Panc1 (cell line): ENCODE results near the gene TIMM22. TPM values are rescaled to one million over a fixed set of nuclear protein-coding genes. Genes with fewer than 3 reads are reported as not detected.

ENCODE experiments used
- ATAC-seq: fragments of 200-7000 bp; cut with Tn5 transposase; 2 replicates; pipeline ENCODE4 v1.9.1; 2020; ENCODE audit warnings: mild to moderate bottlenecking, moderate library complexity
- BruUV-seq: library from RNA; stranded (reverse); fragments of 400-500 nt; replicated peaks from 2 replicates; lab custom pipeline; 2021; lab: Mats Ljungman, UMichigan
- CTCF ChIA-PET: fragments of 300-600 bp; sonication (Branson Sonifier 250); formaldehyde crosslinking; loops from one replicate; lab custom pipeline; 2022; ENCODE audit warnings: antibody characterized with exemption; lab: Charles Lee
- POLR2A ChIA-PET: fragments of 300-600 bp; sonication (Branson Sonifier 250); formaldehyde crosslinking; loops from one replicate; lab custom pipeline; 2022; ENCODE audit warnings: antibody characterized with exemption; lab: Charles Lee
- DNase-seq: peaks from one replicate; pipeline ENCODE4 v3.0.0-alpha.2; 2010; ENCODE audit warnings: low read depth, low spot score
- H3K27ac ChIP-seq: 2 replicates; pipeline ENCODE4 v1.5.1; 2011; ENCODE audit warnings: mild to moderate bottlenecking, low read length, inconsistent platforms
- H3K27me3 ChIP-seq: fragments of 200-500 bp; sonication (Bioruptor generic); 2 replicates; pipeline ENCODE4 v1.6.0; 2014; ENCODE audit warnings: low read length, inconsistent platforms; ENCODE audit not compliant: control insufficient read depth, insufficient read depth
- H3K36me3 ChIP-seq: fragments of 200-500 bp; sonication (Bioruptor generic); 2 replicates; pipeline ENCODE4 v1.5.1; 2014; ENCODE audit warnings: inconsistent platforms, mild to moderate bottlenecking, low read length, moderate library complexity; ENCODE audit not compliant: control insufficient read depth, insufficient read depth
- H3K4me1 ChIP-seq: 2 replicates; pipeline ENCODE4 v1.5.1; 2011; ENCODE audit warnings: inconsistent platforms, mild to moderate bottlenecking, low read length, moderate library complexity; ENCODE audit not compliant: control insufficient read depth, insufficient read depth
- H3K4me3 ChIP-seq, 2 experiments: 2 replicates each; pipeline ENCODE4 v1.5.1; 2011 to 2012; ENCODE audit warnings: low read depth in 2 of 2, low read length in 2 of 2, mild to moderate bottlenecking in 2 of 2, inconsistent platforms in 1 of 2, moderate library complexity in 1 of 2
- H3K9me3 ChIP-seq: fragments of 200-500 bp; sonication (Bioruptor generic); 2 replicates; pipeline ENCODE4 v1.5.1; 2014; ENCODE audit warnings: low read depth, mild to moderate bottlenecking, inconsistent platforms, low read length, moderate library complexity; ENCODE audit not compliant: control insufficient read depth, insufficient read depth
- POLR2AphosphoS5 ChIP-seq: IDR thresholded peaks from 2 replicates; pipeline ENCODE4 v1.6.1; 2012; ENCODE audit warnings: mild to moderate bottlenecking, low read depth, low read length, moderate library complexity
- SIN3A ChIP-seq: IDR thresholded peaks from 2 replicates; pipeline ENCODE4 v1.6.1; 2012; ENCODE audit warnings: low read depth, mild to moderate bottlenecking, low read length, moderate library complexity, borderline replicate concordance; ENCODE audit not compliant: insufficient read depth
- TCF7L2 ChIP-seq: IDR thresholded peaks from 2 replicates; pipeline ENCODE4 v1.6.1; 2011; ENCODE audit warnings: mild to moderate bottlenecking, low read depth, low read length, inconsistent platforms
- in situ Hi-C: cut with HindIII; loops from 2 replicates; pipeline ENCODE4 v1.10.0; 2016; ENCODE audit warnings: low sequenced_read_pairs, low pct_unique_long_range_greater_than_20kb
- intact Hi-C: fragments of 100-400 bp; cut with micrococcal nuclease; formaldehyde crosslinking; loops from one replicate; pipeline ENCODE4 v1.10.0; 2022; ENCODE audit not compliant: unreplicated experiment
- total RNA-seq: library from RNA; stranded (reverse); gene quantifications from one replicate; pipeline ENCODE4 v1.2.1, GENCODE V29; 2021; ENCODE audit not compliant: unreplicated experiment
- TF ChIP-seq, protein P1 (sequence below), 2 experiments: IDR thresholded peaks; 2 replicates each; pipeline ENCODE4 v1.6.1; 2011 to 2012; ENCODE audit warnings: low read depth in 2 of 2, control low read depth in 1 of 2, low read length in 1 of 2, mild to moderate bottlenecking in 1 of 2, moderate library complexity in 1 of 2; ENCODE audit not compliant: insufficient read depth in 1 of 2
- TF ChIP-seq, protein P2 (sequence below): fragments of 450-650 bp; IDR thresholded peaks from 2 replicates; pipeline ENCODE4 v1.5.1; 2017; ENCODE audit warnings: mild to moderate bottlenecking

TIMM22 gene
- total RNA-seq, 1 experiment from 2014 or later = 10.2 TPM

DNA sequence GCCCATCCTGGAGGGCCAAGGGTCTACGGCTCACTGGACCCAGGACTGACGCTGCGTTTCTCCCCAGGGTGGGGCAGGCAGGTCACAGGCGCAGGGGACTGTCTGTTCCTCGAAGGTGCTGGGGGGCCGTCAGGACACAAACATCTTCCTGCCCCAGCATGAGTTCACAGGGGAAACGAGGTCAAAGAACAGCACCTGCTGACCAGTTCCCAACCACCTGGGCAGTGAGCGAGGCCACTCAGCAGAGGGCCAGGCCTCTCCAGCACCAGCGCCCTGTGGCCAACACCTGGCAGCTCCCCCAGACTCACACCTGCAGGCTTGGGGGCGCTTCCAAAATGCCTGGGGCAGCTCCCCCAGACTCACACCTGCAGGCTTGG, 29.7 kb downstream of the TIMM22 start:
- POLR2A ChIA-PET = no interaction called here
- CTCF ChIA-PET = no interaction called here
- intact Hi-C loops = no loop called here

DNA sequence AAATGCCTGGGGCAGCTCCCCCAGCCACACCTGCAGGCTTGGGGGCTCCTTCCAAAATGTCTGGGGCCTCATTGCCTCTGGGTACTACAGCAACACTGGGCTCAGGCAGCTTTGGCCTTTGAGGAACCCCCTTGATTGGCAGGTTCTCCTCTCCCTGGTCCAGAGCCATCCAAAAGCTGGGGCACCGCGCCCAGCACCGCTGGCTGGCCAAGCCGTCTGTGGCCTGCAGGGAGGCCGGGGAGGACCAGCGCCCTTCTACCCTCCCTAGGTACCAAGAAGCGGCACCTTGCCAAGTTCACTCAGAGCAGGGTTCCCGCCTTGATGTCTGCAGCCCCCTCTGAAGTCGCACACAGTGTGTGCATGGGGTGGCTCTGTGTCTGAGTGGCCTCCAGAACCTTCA, 30.1 kb downstream of the TIMM22 start:
- DNase-seq = no peak

More for the DNA sequence above, 29.7 kb downstream of the TIMM22 start:
- no peak overlapping the region for H3K27ac ChIP-seq
- BruUV-seq = no TSS peak
- H3K36me3 ChIP-seq = no peaks in the 10 kb centered on the region
- no peaks in the 10 kb centered on the region for H3K27me3 ChIP-seq
- ATAC-seq (no peak), DNase-seq (no peak)
- in situ Hi-C loops = no loop called here
- TF ChIP-seq, protein P1, sequence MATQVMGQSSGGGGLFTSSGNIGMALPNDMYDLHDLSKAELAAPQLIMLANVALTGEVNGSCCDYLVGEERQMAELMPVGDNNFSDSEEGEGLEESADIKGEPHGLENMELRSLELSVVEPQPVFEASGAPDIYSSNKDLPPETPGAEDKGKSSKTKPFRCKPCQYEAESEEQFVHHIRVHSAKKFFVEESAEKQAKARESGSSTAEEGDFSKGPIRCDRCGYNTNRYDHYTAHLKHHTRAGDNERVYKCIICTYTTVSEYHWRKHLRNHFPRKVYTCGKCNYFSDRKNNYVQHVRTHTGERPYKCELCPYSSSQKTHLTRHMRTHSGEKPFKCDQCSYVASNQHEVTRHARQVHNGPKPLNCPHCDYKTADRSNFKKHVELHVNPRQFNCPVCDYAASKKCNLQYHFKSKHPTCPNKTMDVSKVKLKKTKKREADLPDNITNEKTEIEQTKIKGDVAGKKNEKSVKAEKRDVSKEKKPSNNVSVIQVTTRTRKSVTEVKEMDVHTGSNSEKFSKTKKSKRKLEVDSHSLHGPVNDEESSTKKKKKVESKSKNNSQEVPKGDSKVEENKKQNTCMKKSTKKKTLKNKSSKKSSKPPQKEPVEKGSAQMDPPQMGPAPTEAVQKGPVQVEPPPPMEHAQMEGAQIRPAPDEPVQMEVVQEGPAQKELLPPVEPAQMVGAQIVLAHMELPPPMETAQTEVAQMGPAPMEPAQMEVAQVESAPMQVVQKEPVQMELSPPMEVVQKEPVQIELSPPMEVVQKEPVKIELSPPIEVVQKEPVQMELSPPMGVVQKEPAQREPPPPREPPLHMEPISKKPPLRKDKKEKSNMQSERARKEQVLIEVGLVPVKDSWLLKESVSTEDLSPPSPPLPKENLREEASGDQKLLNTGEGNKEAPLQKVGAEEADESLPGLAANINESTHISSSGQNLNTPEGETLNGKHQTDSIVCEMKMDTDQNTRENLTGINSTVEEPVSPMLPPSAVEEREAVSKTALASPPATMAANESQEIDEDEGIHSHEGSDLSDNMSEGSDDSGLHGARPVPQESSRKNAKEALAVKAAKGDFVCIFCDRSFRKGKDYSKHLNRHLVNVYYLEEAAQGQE (IDR thresholded peaks at IDR 0.05; ENCODE audit: insufficient read depth in 1 of 2, low read depth in 2 of 2, low read length in 1 of 2) = no peak
- TF ChIP-seq TCF7L2 = no peak
- TF ChIP-seq POLR2AphosphoS5 = no peak
- TF ChIP-seq SIN3A = no peak
- TF ChIP-seq, protein P2, sequence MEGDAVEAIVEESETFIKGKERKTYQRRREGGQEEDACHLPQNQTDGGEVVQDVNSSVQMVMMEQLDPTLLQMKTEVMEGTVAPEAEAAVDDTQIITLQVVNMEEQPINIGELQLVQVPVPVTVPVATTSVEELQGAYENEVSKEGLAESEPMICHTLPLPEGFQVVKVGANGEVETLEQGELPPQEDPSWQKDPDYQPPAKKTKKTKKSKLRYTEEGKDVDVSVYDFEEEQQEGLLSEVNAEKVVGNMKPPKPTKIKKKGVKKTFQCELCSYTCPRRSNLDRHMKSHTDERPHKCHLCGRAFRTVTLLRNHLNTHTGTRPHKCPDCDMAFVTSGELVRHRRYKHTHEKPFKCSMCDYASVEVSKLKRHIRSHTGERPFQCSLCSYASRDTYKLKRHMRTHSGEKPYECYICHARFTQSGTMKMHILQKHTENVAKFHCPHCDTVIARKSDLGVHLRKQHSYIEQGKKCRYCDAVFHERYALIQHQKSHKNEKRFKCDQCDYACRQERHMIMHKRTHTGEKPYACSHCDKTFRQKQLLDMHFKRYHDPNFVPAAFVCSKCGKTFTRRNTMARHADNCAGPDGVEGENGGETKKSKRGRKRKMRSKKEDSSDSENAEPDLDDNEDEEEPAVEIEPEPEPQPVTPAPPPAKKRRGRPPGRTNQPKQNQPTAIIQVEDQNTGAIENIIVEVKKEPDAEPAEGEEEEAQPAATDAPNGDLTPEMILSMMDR = no peak
- no peaks in the 10 kb centered on the region for H3K9me3 ChIP-seq
- no peak overlapping the region for H3K4me3 ChIP-seq
- no peaks in the 10 kb centered on the region for H3K4me1 ChIP-seq

More for the DNA sequence above, 30.1 kb downstream of the TIMM22 start:
- Histone ChIP-seq H3K9me3 (no peaks in the 10 kb centered on the region), H3K36me3 (no peaks in the 10 kb centered on the region), H3K4me1 (no peaks in the 10 kb centered on the region), H3K27ac (no peak overlapping the region), H3K4me3 (no peak overlapping the region), H3K27me3 (no peaks in the 10 kb centered on the region)
- in situ Hi-C loops = no loop called here
- TF ChIP-seq TCF7L2 (no peak), SIN3A (no peak), POLR2AphosphoS5 (no peak)
- TF ChIP-seq, protein P2 = no peak
- TF ChIP-seq, protein P1 (IDR thresholded peaks at IDR 0.05; ENCODE audit: insufficient read depth in 1 of 2, low read depth in 2 of 2, low read length in 1 of 2) = no peak
- CTCF ChIA-PET = no interaction called here
- POLR2A ChIA-PET = no interaction called here
- BruUV-seq = no TSS peak
- ATAC-seq = no peak
- intact Hi-C loops = no loop called here
